Gastroesophageal sphincter (tissue), 3 donors: ENCODE results near the gene SYNJ2.

ENCODE experiments used
- CTCF ChIP-seq, 4 experiments: fragments of 200-600 bp in 2 of 4; fragments of 450-650 bp in 2 of 4; sonication (generic) in 1 of 4; IDR thresholded peaks; one replicate each; pipeline ENCODE4 v1.5.1; 2017 to 2019; ENCODE audit warnings: antibody characterized with exemption in 4 of 4, mild to moderate bottlenecking in 2 of 4, moderate library complexity in 2 of 4
- POLR2A ChIP-seq, 2 donors: fragments of 450-650 bp; IDR thresholded peaks; one replicate each; pipeline ENCODE4 v1.6.1; 2017; ENCODE audit warnings: antibody characterized with exemption in 2 of 2, mild to moderate bottlenecking in 2 of 2, moderate library complexity in 1 of 2

GRCh38 chr6:158092806-158093205 lies 111.1 kb downstream of the SYNJ2 start:
- TF ChIP-seq POLR2A (IDR thresholded peaks at IDR 0.05) (no peak), CTCF (IDR thresholded peaks at IDR 0.05) (no peak)
